ENCODE data around the gene LYZL6.
"Not testable (repeated sequence)": the region's sequence is repeated elsewhere in the genome, so short reads cannot be mapped to it uniquely, and the experiment has no call there.

The LYZL6 gene

GRCh38 chr17:35947156-35947585, 3.7 kb upstream of the LYZL6 start:
- peak; percentile 36 for DNase-seq

- DNase-seq: no peak
Observed at GRCh38 chr17:35944151-35944550, 638 bp upstream of the LYZL6 start.

- DNase-seq: peak; percentile 8
Observed at GRCh38 chr17:35942588-35943186, 826 bp downstream of the LYZL6 start.

- DNase-seq: not testable (repeated sequence)
Observed at GRCh38 chr17:35938492-35938891, 5.0 kb downstream of the LYZL6 start.

GRCh38 chr17:35936063-35936462, 7.5 kb downstream of the LYZL6 start:
- no peak for DNase-seq

- DNase-seq: no peak
Observed at GRCh38 chr17:35934760-35935159, 8.8 kb downstream of the LYZL6 start.

GRCh38 chr17:35932586-35932985, 10.9 kb downstream of the LYZL6 start:
- no peak for DNase-seq

GRCh38 chr17:35931794-35932425, 11.6 kb downstream of the LYZL6 start:
- peak; percentile 9 for DNase-seq

- peak; percentile 80 for DNase-seq
Observed at GRCh38 chr17:35930211-35931065, 13.1 kb downstream of the LYZL6 start, which contains the start of gene RDM1. TSS of gene RDM1 (minus strand) at chr17:35930773. CDS start at chr17:35930727, 46 bp downstream.

GRCh38 chr17:35927714-35928113, 15.8 kb downstream of the LYZL6 start:
- DNase-seq: no peak

- no peak for DNase-seq
Observed at GRCh38 chr17:35923609-35924114, 19.9 kb downstream of the LYZL6 start.

GRCh38 chr17:35920229-35920628, 23.3 kb downstream of the LYZL6 start:
- no peak for DNase-seq

GRCh38 chr17:35918665-35919064, 24.8 kb downstream of the LYZL6 start:
- no peak for DNase-seq

GRCh38 chr17:35917519-35918213, 25.8 kb downstream of the LYZL6 start:
- DNase-seq: no peak

- DNase-seq: no peak
Observed at GRCh38 chr17:35915153-35915964, 28.2 kb downstream of the LYZL6 start.

- DNase-seq: no peak
Observed at GRCh38 chr17:35914354-35914753, 29.2 kb downstream of the LYZL6 start.

- no peak for DNase-seq
Observed at GRCh38 chr17:35913609-35914008, 29.9 kb downstream of the LYZL6 start.

- DNase-seq: no peak
Observed at GRCh38 chr17:35912942-35913341, 30.6 kb downstream of the LYZL6 start.

- no peak for DNase-seq
Observed at GRCh38 chr17:35912339-35912912, 31.1 kb downstream of the LYZL6 start.

- DNase-seq: no peak
Observed at GRCh38 chr17:35909408-35909807, 34.1 kb downstream of the LYZL6 start.

GRCh38 chr17:35907691-35908090, 35.8 kb downstream of the LYZL6 start:
- no peak for DNase-seq
